ENCODE measurements around the gene ZNF236.
"Not testable (repeated sequence)": the region's sequence is repeated elsewhere in the genome, so short reads cannot be mapped to it uniquely, and the experiment has no call there.

ZNF236 gene

DNA sequence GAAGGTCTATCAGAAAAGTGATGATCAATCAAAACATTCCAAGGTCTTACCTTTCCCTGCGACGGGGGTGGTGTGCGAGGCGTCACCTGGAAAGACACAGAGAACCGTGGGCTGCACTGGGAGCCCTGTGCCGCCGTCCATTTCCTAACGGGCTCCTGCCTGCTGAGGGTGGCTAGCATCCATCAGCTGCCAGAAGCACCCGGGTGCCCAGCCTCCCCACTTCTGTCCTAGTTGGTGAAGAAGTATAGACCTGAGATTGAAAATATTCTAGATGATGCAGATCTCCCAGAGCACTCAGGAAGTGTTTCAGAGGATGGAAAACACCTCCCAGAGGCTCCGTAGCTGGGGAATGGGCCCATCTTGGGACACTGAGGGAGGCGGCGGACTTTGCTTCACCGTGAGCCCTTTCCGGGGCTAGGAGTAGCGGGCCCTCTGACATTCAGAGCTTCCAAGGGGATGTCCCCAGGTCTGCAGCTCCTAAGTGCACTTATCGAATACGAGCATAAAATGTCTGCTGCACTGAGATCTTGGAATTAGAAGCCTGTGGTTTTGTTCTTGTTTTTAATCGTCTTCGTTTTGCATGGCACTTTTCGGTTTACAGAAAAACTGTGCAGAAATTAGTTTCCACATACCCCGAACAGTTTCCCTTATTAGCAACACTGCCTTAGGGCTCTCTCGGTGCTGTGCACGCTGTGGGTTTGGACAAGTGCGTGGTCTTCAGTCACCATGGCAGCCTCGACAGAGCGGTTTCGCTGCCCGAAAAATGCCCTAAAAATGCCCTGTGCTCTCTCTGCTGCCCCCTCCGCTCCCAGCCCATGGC is 166.7 kb downstream of the ZNF236 start:
- DNase-seq (ENCODE audit: low read depth): no peak

DNA sequence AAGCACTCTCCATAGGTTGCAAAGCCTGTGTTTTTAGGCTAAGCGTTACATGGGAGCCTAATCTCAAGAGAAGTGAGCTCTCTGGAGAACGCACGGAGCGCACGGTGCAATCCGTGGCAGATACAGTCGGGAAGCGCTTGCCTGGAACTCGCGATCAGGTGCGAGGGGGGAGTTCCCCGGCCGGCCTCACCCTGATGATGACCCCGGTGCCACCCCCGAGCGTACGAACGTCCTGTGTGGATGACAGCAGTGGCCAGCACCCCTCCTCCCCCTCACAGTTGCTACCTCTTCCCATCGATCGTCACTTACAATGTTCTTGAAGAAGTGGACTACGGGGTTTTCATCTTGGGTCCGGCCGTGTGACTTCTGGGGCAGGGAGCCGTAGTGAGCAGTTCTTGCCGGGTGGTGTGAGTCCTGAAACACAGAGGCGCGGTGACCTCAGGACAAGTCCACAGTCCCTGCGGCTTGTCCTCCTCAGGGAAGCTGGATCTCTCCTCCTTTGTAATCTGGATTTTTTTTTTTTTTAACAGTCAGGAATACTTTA is 167.4 kb downstream of the ZNF236 start:
- DNase-seq (ENCODE audit: low read depth): no peak

DNA sequence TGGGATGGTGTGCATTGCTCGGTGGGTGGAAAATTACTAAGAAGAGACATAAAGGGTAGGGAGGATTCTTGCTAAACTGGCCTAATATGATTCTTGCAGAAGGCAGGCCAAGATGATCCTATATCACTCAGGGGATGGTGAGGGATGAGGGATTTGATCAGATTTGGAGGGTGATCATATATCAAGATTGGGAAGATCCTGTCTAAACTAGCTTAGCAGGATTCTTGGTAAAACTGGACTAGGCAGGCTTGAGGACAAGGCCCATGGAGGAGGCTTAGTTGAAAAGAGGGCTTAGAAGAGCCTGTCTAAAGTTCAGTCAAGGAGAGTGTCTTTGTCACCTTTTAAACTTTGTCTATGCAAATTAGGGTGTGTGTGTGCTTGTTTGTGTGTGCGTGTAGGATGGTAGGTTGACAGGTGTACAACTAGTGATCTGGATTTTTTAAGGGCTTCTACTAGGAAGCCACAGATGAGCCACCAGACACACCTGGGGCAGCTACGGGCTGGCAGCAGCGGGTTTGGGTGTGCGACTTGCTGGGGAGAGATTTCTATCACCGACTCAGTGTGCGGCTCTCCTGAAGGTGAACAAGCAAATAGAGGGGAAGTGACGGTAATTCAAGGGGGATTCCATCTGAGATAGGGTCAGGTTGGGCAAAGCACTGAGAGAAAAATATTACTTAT is 168.1 kb downstream of the ZNF236 start:
- DNase-seq (ENCODE audit: low read depth): not testable (repeated sequence)

DNA sequence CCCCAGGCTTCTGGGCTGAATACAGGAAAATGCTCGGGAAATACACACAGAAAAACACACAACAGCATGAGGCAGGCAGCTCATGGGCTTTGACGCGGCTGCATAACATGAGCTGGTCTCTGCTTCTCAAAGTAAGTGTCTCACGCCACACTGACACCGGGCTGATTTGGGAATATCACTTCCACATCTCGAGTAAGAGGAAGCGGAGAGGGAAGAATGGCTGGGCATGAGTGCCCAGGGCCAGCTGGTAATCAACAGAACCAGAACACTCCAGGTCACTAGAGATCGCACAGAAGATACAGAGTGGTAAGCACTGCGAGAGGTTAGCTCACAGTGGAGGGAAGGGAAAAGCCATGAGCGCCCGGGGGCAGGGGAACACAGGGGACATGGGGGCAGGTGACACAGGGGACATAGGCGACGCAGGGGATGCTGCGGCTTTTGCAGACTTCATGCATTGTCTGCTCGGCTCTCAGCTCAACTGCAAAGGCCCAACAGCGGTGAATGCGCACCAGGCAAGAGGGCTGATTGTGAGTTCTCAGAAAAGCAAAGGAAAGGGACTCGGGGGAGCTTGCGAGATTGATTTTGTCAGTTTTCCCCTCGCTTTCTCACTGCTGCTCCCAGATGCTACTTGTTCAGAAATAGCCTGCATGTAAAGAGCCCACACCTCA is 168.8 kb downstream of the ZNF236 start:
- DNase-seq (ENCODE audit: low read depth): no peak

DNA sequence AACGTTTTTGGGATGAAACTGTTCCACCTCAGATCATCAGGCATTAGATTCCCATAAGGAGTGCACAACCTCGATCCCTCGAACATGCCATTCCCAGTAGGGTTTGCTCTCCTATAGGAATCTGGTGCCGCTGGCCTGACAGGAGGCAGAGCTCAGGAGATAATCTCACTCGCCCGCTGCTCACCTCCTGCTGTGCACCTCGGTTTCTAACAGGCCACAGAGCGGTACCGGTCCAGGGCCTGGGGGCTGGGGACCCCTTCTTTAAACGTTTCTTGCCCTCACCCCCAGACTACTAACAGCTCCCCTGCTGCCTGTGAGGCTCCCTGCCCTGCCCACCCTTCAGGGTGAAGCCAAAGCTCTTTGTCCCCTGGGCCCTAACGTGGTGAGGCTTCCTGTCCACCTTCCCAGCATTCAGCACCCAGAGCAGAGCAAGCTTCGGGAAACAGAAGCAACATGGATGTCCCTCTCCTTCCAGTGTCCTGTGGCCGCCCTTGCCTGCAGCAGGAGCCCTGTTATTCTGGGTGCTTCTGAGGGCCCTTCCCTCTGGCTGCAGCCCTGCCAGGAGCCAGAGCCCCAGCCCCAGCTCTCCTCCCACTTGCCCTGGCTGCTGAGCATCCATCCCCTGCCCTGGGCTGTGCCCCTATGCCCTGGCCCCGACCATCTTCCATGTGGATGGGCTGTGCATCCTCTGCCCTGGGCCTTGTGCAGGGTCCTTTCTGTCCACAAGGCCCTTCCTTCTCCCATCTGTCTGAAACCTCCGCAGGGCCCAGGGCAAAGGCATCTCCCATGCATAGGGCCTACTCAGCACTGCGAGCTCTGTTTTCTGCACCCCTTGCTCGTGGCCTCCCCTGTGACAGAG is 170.1 kb downstream of the ZNF236 start:
- DNase-seq (ENCODE audit: low read depth): no peak

DNA sequence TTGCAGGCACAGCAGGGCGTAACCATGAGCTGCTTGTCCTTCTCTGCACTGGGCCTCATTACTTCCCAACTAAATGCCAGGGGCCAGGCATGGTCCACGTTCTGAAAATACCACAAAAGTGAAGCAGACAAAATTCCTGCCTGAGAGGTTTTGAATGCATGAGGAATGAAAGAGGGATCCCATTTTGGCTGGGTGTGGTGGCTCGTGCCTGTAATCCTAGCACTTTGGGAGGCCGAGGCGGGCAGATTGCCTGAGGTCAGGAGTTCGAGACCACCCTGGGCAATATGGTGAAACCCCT is 170.7 kb downstream of the ZNF236 start:
- no peak for DNase-seq (ENCODE audit: low read depth)

DNA sequence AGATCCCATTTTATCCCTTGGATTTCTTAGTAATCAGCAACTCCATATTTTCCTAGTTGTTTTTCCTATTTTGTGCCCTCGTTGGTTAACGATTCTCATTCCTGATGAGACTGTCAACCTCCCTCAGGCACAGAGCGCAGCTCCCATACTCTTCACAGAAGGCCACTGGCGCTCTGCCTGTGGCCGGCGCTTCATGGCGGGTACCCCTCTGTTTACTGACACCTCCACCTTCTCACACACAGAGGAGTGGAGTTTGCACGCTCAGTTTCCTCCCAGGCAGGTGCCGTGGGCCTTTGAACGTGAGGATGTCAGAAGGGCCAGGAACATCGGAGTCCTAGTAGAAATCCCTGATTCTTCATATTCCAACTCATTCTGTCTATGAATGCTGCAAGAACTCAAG is 171.2 kb downstream of the ZNF236 start:
- no peak for DNase-seq (ENCODE audit: low read depth)

DNA sequence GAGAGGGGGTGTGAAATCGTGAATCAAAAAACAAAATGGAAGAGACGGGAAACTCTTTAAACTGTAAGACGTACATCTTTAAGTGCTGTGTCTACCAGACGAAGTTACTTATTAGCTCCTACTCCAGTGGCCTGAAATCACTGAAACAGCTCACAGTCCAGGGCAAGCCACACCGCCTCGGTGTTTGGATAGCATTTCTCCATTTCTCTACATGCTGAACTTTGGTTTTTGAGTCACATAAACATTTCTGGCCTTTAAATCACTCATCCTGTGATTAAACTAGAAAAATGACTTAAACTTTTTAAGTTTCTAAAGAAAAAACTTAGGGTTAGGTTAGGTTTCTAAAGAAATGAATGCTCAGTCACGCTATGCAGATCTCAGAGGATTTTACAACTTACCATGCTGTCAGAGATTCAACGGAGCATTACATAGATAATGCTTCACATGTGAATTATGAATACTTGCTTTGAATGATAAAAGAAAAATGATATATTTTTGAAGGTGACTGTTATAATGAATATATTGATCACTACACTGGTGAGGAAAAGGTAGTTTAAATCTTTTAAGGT is 171.8 kb downstream of the ZNF236 start:
- no peak for DNase-seq (ENCODE audit: low read depth)

DNA sequence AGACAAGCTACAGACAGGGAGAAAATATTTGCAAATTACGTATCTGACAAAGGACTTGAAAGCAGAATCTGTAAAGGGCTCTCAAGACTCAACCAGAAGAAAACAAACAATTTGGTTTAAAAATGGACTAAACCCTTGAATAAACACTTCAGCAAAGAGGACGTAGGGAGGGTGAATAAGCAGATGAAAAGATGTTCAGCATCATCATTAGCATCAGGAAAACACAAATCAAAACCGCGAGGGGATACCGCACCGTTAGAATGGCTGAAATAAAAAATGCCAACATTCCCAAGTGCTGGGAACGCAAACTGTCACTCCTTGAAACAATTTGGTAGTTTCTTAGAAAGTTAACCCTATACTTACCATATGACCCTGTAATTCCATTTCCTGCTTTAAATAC is 173.5 kb downstream of the ZNF236 start:
- no peak for DNase-seq (ENCODE audit: low read depth)

DNA sequence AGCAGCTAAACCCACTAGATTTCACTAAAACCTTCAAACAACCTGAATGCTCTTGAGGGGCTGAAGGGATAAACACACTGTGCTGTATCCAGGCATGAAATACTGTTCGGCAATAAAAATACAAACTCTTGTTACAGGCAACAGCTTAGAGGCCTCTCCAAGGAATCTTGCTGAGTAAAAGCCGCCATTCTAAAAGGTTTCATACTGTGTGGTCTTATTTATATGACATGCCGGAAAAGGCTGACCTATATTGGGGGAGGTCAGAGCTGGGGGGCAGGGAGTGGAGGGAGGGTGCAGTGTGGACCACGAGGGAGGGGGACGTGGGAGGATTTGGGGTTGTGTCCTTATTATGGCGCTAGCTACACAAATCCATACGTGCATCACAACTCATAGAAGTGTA is 174.1 kb downstream of the ZNF236 start:
- DNase-seq (ENCODE audit: low read depth): no peak

DNA sequence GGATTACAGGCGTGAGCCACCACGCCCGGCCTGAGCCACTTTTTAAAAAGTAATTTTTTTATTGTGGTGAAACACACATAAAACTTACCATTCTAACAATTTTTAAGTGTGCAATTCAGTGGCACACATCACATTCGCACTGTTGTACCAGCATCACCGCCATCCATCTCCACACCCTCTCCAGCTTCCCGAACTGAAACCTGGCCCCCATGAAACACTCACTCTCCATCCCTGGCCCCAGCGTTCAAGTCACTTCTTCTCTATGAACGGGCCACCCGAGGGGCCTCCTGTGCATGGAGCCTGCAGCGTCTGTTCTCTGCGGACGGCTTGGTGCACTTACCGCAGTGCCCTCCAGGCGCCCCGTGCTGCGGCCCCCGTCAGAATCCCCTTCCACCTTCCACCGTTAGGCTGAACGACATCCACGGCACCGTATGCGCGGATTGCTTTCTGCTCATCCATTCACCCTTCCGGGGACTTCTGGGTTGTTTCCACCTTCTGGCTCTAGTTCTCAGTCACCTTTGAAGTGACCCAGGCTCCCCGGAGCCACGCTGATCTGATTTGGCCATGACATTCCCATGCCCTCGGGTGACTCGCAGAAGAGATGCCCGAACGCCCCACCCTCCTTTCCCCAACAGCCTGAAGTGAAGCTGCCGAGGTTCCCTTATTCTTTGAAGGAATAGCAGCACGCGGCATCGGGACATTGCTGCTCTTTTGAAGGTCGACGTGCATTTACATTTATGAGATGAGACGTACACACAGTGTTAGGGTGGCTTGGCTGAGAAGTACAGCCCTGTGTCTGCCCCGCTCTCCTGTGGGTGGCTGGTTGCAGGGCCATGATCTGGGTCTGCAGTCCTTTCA is 175.8 kb downstream of the ZNF236 start:
- DNase-seq (ENCODE audit: low read depth): no peak

DNA sequence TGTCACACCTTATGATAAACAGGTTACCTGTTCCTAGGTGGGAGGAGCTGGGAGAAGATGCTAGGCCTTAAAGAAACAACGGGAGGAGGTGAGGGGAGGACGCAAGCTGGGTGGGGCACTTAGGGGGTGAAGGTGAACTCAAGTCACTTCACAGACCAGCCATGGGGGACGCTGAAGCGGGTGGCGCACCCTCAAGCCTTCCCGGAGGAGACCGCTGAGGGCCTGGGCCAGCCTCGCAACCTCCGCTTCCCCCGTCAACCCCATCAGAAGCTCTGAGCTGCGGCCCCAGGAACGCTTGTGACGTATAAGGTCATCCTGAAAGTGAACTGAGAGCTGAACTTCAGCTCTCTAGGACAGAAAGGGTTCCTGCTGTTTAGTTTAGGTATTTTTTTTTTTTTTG is 176.7 kb downstream of the ZNF236 start:
- DNase-seq (ENCODE audit: low read depth): no peak

DNA sequence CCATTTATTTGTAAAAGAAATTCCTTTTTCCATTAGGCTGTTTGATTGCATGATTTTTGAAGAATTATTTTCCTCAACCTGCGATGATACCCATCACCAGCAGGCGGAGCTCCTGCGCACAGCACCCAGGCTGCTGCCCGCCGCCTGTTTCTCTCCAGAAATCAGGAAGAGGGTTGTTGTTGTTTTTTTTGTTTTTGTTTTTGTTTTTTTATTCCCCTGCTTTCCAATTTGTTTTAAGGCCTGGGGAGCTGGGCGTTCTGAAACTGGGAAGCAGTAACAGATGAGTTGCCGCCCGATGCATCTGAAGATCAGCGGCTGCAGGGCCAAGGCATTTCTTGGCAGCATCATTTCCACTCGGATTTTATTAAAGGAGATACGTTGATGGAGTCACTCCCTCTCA is 178.2 kb downstream of the ZNF236 start:
- DNase-seq (ENCODE audit: low read depth): peak; percentile 11

DNA sequence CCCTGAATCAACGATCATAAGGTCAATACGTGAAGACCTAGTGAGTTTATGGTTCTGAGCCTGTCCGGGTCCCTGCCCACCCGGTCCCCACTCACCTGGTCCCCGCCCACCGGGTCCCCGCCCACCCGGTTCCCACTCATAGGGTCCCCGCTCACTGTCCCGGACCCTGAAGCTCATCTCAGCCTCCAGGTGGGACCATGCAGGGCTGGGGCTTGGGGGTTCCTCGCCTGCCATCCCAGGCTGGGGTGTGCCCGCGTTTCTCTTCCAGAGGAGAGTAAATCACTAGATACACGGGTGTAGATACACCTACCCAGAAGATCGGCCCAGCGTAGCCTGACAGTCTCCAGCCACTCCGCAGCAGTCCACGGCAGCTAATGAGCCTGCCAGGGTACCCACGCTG is 178.7 kb downstream of the ZNF236 start:
- DNase-seq (ENCODE audit: low read depth): no peak

DNA sequence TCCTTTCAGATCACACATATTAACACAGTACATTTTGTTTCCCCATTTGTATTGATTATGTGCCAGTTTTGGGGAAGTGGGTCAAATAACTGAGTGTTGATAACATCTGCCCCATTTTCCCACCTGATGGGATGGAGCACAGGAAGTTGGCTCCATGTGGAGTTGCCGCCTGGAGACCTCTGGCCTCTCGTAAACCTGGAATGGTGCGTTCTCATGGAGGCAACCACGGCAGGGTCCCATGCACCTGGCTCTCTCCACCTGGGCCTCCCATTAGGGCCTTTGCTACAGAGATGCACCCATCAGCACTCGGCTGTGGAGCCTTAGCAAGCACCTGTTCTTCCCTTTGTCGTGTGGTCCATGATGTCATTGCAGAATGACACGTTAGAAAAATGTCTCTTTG is 179.6 kb downstream of the ZNF236 start:
- no peak for DNase-seq (ENCODE audit: low read depth)

DNA sequence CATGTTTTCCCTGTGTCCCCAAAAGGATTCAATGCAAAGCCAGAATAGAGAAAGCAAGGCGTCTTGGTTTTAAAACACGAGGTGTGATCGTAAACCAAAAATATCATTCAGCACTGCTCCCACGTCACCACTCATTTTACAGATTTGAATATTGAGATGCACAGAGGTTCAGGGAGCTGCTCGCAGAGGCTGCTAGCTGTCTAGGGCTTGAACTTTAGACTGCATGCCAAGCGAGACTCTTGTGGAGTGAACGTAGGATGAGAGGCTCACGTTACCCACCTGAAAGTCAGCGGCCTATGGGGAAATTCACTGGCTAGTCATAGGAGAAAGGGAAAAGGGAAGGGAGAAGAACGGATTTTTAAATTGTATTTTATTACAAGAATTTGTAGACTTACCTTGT is 180.1 kb downstream of the ZNF236 start:
- DNase-seq (ENCODE audit: low read depth): no peak

DNA sequence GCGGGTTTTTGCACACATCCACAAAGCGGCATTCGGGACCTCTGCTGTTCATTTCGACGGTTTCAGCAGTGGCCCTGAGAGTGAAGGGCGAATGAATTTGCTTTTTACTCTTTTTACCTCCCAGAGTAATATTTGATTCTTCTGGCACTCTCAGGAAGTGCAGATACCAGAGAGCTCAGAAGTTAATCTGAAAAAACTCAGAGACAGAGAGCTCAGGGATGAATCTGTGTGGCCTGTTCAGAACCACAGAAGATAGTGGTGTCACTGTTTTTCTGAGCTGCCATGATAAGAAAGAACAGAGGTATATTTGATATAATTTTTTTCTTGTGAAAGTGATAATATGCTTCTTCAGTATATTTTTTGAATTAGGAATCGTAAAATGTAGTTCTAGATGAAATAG is 181.0 kb downstream of the ZNF236 start:
- DNase-seq (ENCODE audit: low read depth): no peak

DNA sequence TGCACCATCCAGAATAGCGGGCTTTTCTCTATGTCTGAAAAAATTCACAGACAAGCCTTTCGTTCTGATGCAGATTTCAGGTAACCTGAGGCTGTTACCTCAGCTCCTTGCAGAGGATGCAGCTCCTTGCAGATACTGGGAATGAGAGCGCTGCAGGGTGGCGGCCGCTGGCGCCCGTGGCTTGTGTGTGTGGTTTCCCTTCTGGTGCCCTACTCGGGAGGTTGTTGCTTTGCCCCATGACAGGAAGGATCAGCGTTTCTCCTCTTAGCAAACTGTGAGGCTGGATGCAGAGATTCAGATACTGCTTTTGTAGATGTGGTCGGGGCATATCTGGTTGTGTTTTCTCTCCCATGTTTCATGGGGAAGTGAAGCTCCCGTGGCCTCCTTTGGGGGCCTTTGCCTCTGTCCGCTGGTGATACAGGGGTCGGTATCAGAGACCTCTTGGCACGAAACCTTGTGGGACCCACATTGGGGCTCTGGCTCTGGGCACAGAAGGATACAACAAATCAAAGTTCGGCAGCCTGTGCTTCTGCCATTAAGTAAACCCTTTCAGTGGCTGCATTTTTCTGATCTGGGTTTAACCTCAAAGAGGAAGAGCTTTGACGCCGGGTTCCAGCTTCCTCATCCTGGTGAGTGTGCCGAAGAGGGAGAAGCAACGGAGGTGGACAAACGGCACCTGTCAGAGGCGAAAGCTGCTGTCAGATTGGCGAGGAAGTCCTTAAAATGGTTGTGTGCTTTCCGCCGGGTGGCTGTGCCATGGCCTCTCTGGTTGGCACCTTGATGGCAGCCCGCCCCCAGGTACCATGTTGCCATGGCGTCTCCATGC is 182.4 kb downstream of the ZNF236 start:
- DNase-seq (ENCODE audit: low read depth): no peak

DNA sequence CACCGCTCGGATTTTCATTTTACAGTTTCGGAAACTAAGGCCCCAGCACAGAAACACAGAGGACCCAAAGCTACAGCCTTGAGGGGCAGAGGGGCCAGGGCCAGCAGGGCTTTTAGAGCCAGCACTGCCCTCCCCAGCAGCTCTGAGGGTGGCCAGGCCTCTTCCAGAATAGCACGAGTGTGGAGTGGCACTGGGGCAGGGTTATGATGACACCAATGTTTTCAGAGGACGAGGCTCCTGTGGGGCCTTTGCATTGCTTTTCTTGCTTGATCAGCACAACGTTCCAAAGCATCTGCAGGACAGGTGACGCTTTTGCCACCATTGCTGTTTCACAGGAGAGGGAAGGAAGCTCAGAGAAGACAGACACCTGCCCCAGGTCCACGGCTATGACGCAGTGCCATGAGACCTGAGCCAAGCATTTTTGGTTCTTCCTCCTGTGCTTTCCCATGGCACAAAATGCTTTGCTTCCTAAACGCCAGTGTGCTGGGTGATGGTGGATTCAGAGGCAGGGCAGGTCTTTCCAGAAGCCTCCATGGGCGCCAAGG is 183.4 kb downstream of the ZNF236 start:
- DNase-seq (ENCODE audit: low read depth): no peak

Measured in stimulated activated CD8-positive, alpha-beta memory T cell treated with anti-CD3 and anti-CD28 coated beads, Interleukin-15, amount 100 ng/mL, for 1 hour (primary cell).